ENCODE results near the gene DERL3. TPM values are rescaled to one million over a fixed set of nuclear protein-coding genes. Genes with fewer than 3 reads are reported as not detected.

DERL3 gene
- total and polyA plus RNA-seq, 4 donors: 6.1 to 15.1 (median 7.5) TPM

DNA sequence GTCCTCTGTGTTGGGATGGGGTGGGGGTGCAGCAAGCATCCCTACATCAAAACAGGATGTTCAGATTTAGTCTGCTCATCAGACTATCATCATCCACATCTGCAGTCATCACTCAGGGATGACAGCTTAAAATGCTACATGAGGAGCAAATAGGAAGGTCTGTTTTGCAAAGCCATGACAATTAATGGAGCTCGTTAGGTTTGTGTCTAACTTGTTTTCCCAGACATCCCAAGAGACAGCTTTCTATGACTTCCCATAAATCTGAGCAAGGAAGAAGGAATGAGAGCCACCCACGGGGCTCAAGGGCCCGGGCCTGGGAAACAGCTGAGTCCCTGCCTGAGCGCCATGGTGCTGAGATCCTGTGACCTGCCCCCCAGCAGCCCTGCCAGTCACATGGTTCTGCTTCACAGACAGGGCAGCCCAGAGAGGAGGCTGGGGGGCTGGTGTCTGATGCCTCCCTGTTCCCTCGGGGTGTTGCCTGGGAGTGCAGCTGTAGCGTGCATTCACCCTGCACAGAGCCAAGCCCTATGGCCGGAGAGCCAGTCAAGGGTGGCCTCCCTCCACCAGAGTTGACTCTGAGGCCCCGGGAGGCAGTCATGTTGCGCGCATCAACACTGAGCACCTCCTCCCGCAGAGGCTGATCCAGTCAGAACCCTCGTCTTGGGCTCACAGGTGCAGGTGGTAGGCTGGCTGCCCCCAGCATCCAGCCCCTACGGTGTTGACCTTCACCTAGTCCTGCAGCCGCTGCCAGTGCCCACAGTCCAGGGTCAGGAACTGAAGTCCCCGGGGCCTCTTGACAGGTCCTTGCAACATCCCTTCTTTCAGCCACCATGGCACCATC lies 12.1 kb downstream of the DERL3 start:
- DNase-seq: no peak

DNA sequence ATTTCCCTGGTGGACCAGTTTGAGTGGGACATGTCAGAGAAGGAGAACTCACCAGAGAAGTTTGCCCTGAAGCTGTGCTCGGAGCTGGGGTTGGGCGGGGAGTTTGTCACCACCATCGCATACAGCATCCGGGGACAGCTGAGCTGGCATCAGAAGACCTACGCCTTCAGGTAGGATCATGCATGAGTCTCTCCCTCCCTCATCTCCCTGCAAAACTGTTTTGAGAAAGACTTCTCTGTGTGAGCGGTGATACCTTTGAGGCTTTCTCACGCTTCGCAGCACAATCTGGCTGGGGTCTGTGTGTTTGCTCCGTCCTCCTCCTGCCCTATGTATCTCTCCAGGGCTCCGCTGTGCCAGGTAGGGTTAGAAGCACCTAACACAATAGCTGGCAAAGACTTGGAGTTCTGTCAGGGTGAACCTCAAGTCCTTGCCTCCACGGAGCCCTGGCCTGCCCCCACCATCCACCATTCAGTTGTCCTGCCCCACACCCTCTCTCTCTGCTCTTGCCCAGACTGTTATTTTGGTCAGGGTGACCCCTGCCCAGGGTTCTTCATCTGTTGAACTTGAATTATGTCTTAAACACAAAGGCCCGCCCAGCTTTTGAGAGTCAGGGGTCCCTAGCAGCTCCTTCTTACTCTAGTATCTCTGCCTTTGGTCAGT lies 13.4 kb downstream of the DERL3 start:
- Histone ChIP-seq H3K9me3 (ENCODE audit: control insufficient read depth in 4 of 4, insufficient read depth in 3 of 4, low read length in 3 of 4) (no peaks in the 10 kb centered on the region), H3K36me3 (ENCODE audit: control insufficient read depth in 4 of 4, insufficient read depth in 4 of 4, low read length in 4 of 4) (peaks cover 6 to 78% (median 63%) of the 10 kb centered on the region in 4 donors), H3K27ac (ENCODE audit: low read depth in 1 of 2, low read length in 1 of 2) (peak overlapping the region in 1 of 2 donors; percentile 38), H3K4me3 (no peak overlapping the region), H3K27me3 (ENCODE audit: control insufficient read depth in 3 of 3, insufficient read depth in 3 of 3, low read length in 2 of 3) (no peaks in the 10 kb centered on the region), H3K4me1 (ENCODE audit: control insufficient read depth in 5 of 5, insufficient read depth in 5 of 5, low read length in 5 of 5) (peaks cover 0 to 6% (median 0%) of the 10 kb centered on the region in 5 donors), H3K9ac (ENCODE audit: insufficient read depth in 1 of 2, low read length in 2 of 2) (no peak overlapping the region)
- TF ChIP-seq, protein P1, sequence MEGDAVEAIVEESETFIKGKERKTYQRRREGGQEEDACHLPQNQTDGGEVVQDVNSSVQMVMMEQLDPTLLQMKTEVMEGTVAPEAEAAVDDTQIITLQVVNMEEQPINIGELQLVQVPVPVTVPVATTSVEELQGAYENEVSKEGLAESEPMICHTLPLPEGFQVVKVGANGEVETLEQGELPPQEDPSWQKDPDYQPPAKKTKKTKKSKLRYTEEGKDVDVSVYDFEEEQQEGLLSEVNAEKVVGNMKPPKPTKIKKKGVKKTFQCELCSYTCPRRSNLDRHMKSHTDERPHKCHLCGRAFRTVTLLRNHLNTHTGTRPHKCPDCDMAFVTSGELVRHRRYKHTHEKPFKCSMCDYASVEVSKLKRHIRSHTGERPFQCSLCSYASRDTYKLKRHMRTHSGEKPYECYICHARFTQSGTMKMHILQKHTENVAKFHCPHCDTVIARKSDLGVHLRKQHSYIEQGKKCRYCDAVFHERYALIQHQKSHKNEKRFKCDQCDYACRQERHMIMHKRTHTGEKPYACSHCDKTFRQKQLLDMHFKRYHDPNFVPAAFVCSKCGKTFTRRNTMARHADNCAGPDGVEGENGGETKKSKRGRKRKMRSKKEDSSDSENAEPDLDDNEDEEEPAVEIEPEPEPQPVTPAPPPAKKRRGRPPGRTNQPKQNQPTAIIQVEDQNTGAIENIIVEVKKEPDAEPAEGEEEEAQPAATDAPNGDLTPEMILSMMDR (IDR thresholded peaks at IDR 0.05; ENCODE audit: control extremely low read depth, extremely low read depth): no peak
- no peak for DNase-seq
- no peak for ATAC-seq (ENCODE audit: insufficient read depth, low FRiP score)
- WGBS, 2 donors: 96 to 98% methylated on average over 12 of the region's 12 CpGs

More for the DNA sequence above, 12.1 kb downstream of the DERL3 start:
- 80 to 91% methylated on average over 15 of the region's 15 CpGs for WGBS, 2 donors
- Histone ChIP-seq H3K36me3 (ENCODE audit: control insufficient read depth in 4 of 4, insufficient read depth in 4 of 4, low read length in 4 of 4) (peaks cover 0 to 70% (median 55%) of the 10 kb centered on the region in 4 donors), H3K27ac (ENCODE audit: low read depth in 1 of 2, low read length in 1 of 2) (peak overlapping the region in 1 of 2 donors; percentile 64), H3K27me3 (ENCODE audit: control insufficient read depth in 3 of 3, insufficient read depth in 3 of 3, low read length in 2 of 3) (no peaks in the 10 kb centered on the region), H3K9me3 (ENCODE audit: control insufficient read depth in 4 of 4, insufficient read depth in 3 of 4, low read length in 3 of 4) (no peaks in the 10 kb centered on the region), H3K9ac (ENCODE audit: insufficient read depth in 1 of 2, low read length in 2 of 2) (no peak overlapping the region), H3K4me3 (no peak overlapping the region), H3K4me1 (ENCODE audit: control insufficient read depth in 5 of 5, insufficient read depth in 5 of 5, low read length in 5 of 5) (peaks cover 0 to 6% (median 0%) of the 10 kb centered on the region in 5 donors)
- no peak for ATAC-seq (ENCODE audit: insufficient read depth, low FRiP score)
- TF ChIP-seq, protein P1 (IDR thresholded peaks at IDR 0.05; ENCODE audit: control extremely low read depth, extremely low read depth): no peak

DNA sequence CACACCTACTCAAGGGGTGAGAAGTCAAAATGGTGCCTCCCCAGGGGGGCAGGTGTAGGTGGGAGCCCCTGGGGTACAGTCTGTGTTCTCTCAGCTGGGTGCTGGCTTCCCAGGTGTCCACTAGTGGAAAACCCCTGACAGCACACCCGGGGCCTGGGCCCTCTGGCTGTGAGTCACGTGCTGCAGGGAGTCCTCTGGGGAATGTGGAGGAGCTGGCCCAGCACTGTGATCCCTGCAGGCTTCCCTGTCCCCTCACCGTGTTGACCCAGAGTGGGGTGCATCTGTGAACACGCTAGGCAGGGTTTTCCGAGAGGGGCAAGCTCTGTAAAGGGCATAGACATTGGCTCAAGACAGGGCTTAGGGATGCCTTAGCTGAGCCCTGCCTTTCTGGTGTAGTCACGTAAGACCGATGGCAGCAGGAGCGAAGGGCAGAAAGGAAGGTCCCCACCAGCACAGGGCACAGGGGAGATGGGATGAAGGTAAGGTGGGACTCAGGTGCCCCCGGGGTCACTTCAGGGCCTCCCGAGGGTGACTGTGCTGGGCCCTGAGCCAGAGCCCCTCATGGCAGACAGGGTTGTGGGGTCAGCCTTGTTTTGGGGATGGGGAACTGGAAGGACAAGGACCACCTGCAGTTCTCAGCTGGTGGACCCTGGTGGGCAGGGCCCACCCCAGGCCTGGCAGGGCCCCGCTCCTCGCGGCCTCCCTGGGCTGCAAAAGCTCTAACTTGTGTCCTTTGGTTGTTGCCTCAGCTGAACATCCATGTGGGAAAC lies 14.1 kb downstream of the DERL3 start:
- H3K27ac ChIP-seq (ENCODE audit: low read depth in 1 of 2, low read length in 1 of 2): peak overlapping the region in 1 of 2 donors; percentile 78
- TF ChIP-seq, protein P1 (IDR thresholded peaks at IDR 0.05; ENCODE audit: control extremely low read depth, extremely low read depth): no peak
- DNase-seq (no peak), ATAC-seq (ENCODE audit: insufficient read depth, low FRiP score) (no peak)
- no peaks in the 10 kb centered on the region for H3K9me3 ChIP-seq (ENCODE audit: control insufficient read depth in 4 of 4, insufficient read depth in 3 of 4, low read length in 3 of 4)
- 95% methylated on average over 13 of the region's 13 CpGs for WGBS, 2 donors
- H3K4me3 ChIP-seq: no peak overlapping the region
- no peak overlapping the region for H3K9ac ChIP-seq (ENCODE audit: insufficient read depth in 1 of 2, low read length in 2 of 2)
- H3K4me1 ChIP-seq (ENCODE audit: control insufficient read depth in 5 of 5, insufficient read depth in 5 of 5, low read length in 5 of 5): peaks cover 0 to 6% (median 0%) of the 10 kb centered on the region in 5 donors
- peaks cover 6 to 82% (median 59%) of the 10 kb centered on the region in 4 donors for H3K36me3 ChIP-seq (ENCODE audit: control insufficient read depth in 4 of 4, insufficient read depth in 4 of 4, low read length in 4 of 4)
- no peaks in the 10 kb centered on the region for H3K27me3 ChIP-seq (ENCODE audit: control insufficient read depth in 3 of 3, insufficient read depth in 3 of 3, low read length in 2 of 3)

Measured in lung (tissue), 12 donors.